CD4-positive, alpha-beta memory T cell (primary cell): Measurements from ENCODE around the gene ABCB8. TPM values are rescaled to one million over a fixed set of nuclear protein-coding genes. Genes with fewer than 3 reads are reported as not detected.

Source experiments
- CTCF ChIA-PET: fragments of 350-600 bp; sonication (Branson Sonifier 250); formaldehyde crosslinking; loops from one replicate; lab custom pipeline; 2021; ENCODE audit warnings: inconsistent platforms; ENCODE audit not compliant: partially characterized antibody; lab: Charles Lee
- POLR2A ChIA-PET: fragments of 350-600 bp; sonication (Branson Sonifier 250); formaldehyde crosslinking; loops from one replicate; lab custom pipeline; 2021; ENCODE audit not compliant: partially characterized antibody; lab: Charles Lee
- DNase-seq, 5 donors: peaks; one replicate each; pipeline versions ENCODE4 v3.0.0 to v3.0.0-alpha.2; 2020 to 2022; ENCODE audit warnings: mixed read lengths in 1 of 5
- H3K27ac ChIP-seq: one replicate; pipeline ENCODE4 v1.7.0; 2013; ENCODE audit warnings: low read depth, low read length
- H3K27me3 ChIP-seq: 2 replicates; pipeline ENCODE4 v1.7.0; 2013; ENCODE audit warnings: mild to moderate bottlenecking, low read length, moderate library complexity; ENCODE audit not compliant: insufficient read depth
- H3K36me3 ChIP-seq: 2 replicates; pipeline ENCODE4 v1.7.0; 2013; ENCODE audit warnings: mild to moderate bottlenecking, low read length, moderate library complexity; ENCODE audit not compliant: insufficient read depth
- H3K4me1 ChIP-seq: 2 replicates; pipeline ENCODE4 v1.7.0; 2013; ENCODE audit warnings: mild to moderate bottlenecking, low read length, moderate library complexity; ENCODE audit not compliant: insufficient read depth
- H3K4me3 ChIP-seq, 2 donors: one replicate each; pipeline ENCODE4 v1.7.0; 2013; ENCODE audit warnings: low read length in 2 of 2, mild to moderate bottlenecking in 1 of 2
- H3K9me3 ChIP-seq, 2 donors: one replicate each; pipeline ENCODE4 v1.7.0; 2013; ENCODE audit warnings: low read length in 2 of 2, control low read depth in 1 of 2; ENCODE audit not compliant: control insufficient read depth in 1 of 2
- H3K27ac Mint-ChIP-seq, 7 donors: one replicate each; pipeline ENCODE4 v1.8.0; 2020 to 2021; ENCODE audit warnings: mixed read lengths in 7 of 7, mild to moderate bottlenecking in 6 of 7, inconsistent platforms in 3 of 7, moderate library complexity in 3 of 7
- H3K27me3 Mint-ChIP-seq, 2 donors: one replicate each; pipeline ENCODE4 v1.8.0; 2020 to 2021; ENCODE audit warnings: mixed read lengths in 2 of 2
- H3K36me3 Mint-ChIP-seq, 2 donors: one replicate each; pipeline ENCODE4 v1.8.0; 2020 to 2021; ENCODE audit warnings: mixed read lengths in 2 of 2, inconsistent platforms in 1 of 2, mild to moderate bottlenecking in 1 of 2
- H3K4me1 Mint-ChIP-seq, 4 donors: one replicate each; pipeline ENCODE4 v1.8.0; 2020 to 2021; ENCODE audit warnings: mixed read lengths in 4 of 4, mild to moderate bottlenecking in 1 of 4
- H3K4me3 Mint-ChIP-seq, 8 donors: one replicate each; pipeline ENCODE4 v1.8.0; 2020 to 2021; ENCODE audit warnings: mixed read lengths in 8 of 8, mild to moderate bottlenecking in 7 of 8, moderate library complexity in 6 of 8, inconsistent platforms in 3 of 8
- H3K9me3 Mint-ChIP-seq, 8 donors: one replicate each; pipeline ENCODE4 v1.8.0; 2020 to 2021; ENCODE audit warnings: mixed read lengths in 8 of 8, mild to moderate bottlenecking in 5 of 8, inconsistent platforms in 3 of 8, moderate library complexity in 1 of 8
- intact Hi-C: fragments of 100-400 bp; cut with micrococcal nuclease; formaldehyde crosslinking; loops from one replicate; pipeline ENCODE4 v1.15.1; 2023
- polyA plus RNA-seq, 2 donors: library from polyadenylated mRNA; unstranded; fragments of 300-500 nt; fragmentation: Illumina TruSeq; gene quantifications; one replicate each; pipeline ENCODE4 v1.2.3, GENCODE V29; 2021
- total RNA-seq, 2 experiments: library from RNA; stranded (reverse); gene quantifications; one replicate each; pipeline ENCODE4 v1.2.3, GENCODE V29; 2021

The ABCB8 gene
- total and polyA plus RNA-seq, 4 experiments from 2014 or later: 17.8 to 75.8 (median 47.0) TPM

DNA sequence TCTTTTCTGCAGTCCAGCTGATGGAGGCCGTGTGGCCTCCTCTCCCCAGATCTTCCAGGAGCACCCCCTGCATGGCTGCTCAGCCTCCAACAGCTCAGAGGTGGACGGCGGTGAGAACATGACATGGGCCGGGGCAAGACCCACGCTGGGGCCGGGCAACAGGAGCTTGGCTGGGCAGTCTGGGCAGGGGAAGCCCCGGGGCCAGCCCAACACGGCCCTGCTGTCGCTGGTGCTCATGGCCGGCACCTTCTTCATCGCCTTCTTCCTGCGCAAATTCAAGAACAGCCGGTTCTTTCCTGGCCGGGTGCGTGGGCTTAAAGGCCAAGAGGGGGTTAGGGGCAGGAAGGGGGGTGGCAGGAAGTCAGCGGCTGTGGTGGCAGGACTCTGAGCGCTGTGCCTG lies 45.7 kb downstream of the ABCB8 start:
- Mint-ChIP-seq H3K27me3 (no peaks in the 10 kb centered on the region), H3K4me1 (peaks cover 1 to 10% (median 6%) of the 10 kb centered on the region in 4 donors), H3K4me3 (no peak overlapping the region), H3K27ac (peak overlapping the region in 1 of 7 donors; percentile 30), H3K9me3 (no peaks in the 10 kb centered on the region), H3K36me3 (peaks cover 5 to 34% of the 10 kb centered on the region in 2 donors)
- POLR2A ChIA-PET: no interaction called here
- Histone ChIP-seq H3K27ac (no peak overlapping the region), H3K4me1 (peaks cover 6% of the 10 kb centered on the region), H3K36me3 (peaks cover 15% of the 10 kb centered on the region), H3K9me3 (no peaks in the 10 kb centered on the region), H3K27me3 (no peaks in the 10 kb centered on the region), H3K4me3 (no peak overlapping the region)
- peak in 1 of 5 donors; percentile 2 for DNase-seq
- intact Hi-C loops: no loop called here
- CTCF ChIA-PET: interaction anchor here (1.0 to 1.1 kb wide), 2 partner anchors 46 to 196 kb away, joined by 3 read pairs; partner anchors contain the start of gene ABCB8

- Mint-ChIP-seq H3K9me3 (no peaks in the 10 kb centered on the region), H3K4me3 (no peak overlapping the region), H3K36me3 (peaks cover 0 to 26% of the 10 kb centered on the region in 2 donors), H3K27me3 (no peaks in the 10 kb centered on the region), H3K4me1 (peaks cover 8 to 21% (median 12%) of the 10 kb centered on the region in 4 donors), H3K27ac (peak overlapping the region in 1 of 7 donors; percentile 48)
- Histone ChIP-seq H3K9me3 (no peaks in the 10 kb centered on the region), H3K36me3 (peaks cover 19% of the 10 kb centered on the region), H3K27me3 (no peaks in the 10 kb centered on the region), H3K4me1 (peaks cover 17% of the 10 kb centered on the region), H3K4me3 (no peak overlapping the region), H3K27ac (no peak overlapping the region)
- peak in 1 of 5 donors; percentile 7 for DNase-seq
- intact Hi-C loops: no loop called here
- ChIA-PET POLR2A (interaction anchor here (1.0 to 2.9 kb wide), 3 partner anchors 10 to 64 kb away, joined by 3 to 14 read pairs (median 5); partner anchors contain the start of gene SLC4A2), CTCF (no interaction called here)
Observed at GRCh38 chr7:151074817-151075661, 46.8 kb downstream of the ABCB8 start.

GRCh38 chr7:151075662-151075971 lies 47.4 kb downstream of the ABCB8 start:
- POLR2A ChIA-PET: interaction anchor here (1.0 to 2.9 kb wide), 4 partner anchors 9 to 64 kb away, joined by 3 to 14 read pairs (median 4); partner anchors contain the start of gene SLC4A2
- peaks cover 0 to 25% of the 10 kb centered on the region in 2 donors for H3K36me3 Mint-ChIP-seq

DNA sequence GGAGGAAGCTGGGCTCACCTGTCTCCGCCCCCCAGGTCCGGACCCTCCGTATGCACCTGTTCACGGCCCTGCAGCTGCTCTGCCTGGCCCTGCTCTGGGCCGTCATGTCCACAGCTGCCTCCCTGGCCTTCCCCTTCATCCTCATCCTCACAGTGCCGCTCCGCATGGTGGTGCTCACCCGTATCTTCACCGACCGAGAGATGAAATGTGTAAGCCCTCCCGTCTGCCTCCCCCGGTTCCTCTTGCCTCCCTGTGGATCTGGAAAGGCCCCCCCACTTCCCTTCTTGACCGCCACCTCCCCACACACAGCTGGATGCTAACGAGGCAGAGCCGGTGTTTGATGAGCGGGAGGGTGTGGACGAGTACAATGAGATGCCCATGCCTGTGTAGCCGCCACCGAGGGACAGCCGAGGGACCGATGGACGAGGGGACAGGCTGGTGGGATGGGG lies 47.8 kb downstream of the ABCB8 start:
- Histone ChIP-seq H3K9me3 (no peaks in the 10 kb centered on the region), H3K27ac (no peak overlapping the region), H3K4me1 (peaks cover 21% of the 10 kb centered on the region), H3K27me3 (no peaks in the 10 kb centered on the region), H3K4me3 (no peak overlapping the region), H3K36me3 (peaks cover 19% of the 10 kb centered on the region)
- peaks cover 8 to 22% (median 13%) of the 10 kb centered on the region in 4 donors for H3K4me1 Mint-ChIP-seq
- H3K27ac Mint-ChIP-seq: peak overlapping the region in 2 of 7 donors; percentile 42 to 73
- intact Hi-C loops: no loop called here
- ChIA-PET POLR2A (interaction anchor here (1.0 to 2.9 kb wide), 7 partner anchors 9 to 65 kb away, joined by 3 to 14 read pairs (median 3); partner anchors contain the start of gene SLC4A2), CTCF (no interaction called here)
- peaks cover 0 to 24% of the 10 kb centered on the region in 2 donors for H3K36me3 Mint-ChIP-seq
- no peak overlapping the region for H3K4me3 Mint-ChIP-seq
- no peak for DNase-seq
- no peaks in the 10 kb centered on the region for H3K9me3 Mint-ChIP-seq
- no peaks in the 10 kb centered on the region for H3K27me3 Mint-ChIP-seq

More at GRCh38 chr7:151075662-151075971, 47.4 kb downstream of the ABCB8 start:
- Histone ChIP-seq H3K27ac (no peak overlapping the region), H3K4me1 (peaks cover 18% of the 10 kb centered on the region), H3K36me3 (peaks cover 19% of the 10 kb centered on the region), H3K4me3 (no peak overlapping the region), H3K27me3 (no peaks in the 10 kb centered on the region), H3K9me3 (no peaks in the 10 kb centered on the region)
- Mint-ChIP-seq H3K27ac (no peak overlapping the region), H3K4me1 (peaks cover 8 to 22% (median 13%) of the 10 kb centered on the region in 4 donors), H3K9me3 (no peaks in the 10 kb centered on the region), H3K27me3 (no peaks in the 10 kb centered on the region), H3K4me3 (no peak overlapping the region)
- CTCF ChIA-PET: no interaction called here
- intact Hi-C loops: no loop called here
- peak in 1 of 5 donors; percentile 12 for DNase-seq

DNA sequence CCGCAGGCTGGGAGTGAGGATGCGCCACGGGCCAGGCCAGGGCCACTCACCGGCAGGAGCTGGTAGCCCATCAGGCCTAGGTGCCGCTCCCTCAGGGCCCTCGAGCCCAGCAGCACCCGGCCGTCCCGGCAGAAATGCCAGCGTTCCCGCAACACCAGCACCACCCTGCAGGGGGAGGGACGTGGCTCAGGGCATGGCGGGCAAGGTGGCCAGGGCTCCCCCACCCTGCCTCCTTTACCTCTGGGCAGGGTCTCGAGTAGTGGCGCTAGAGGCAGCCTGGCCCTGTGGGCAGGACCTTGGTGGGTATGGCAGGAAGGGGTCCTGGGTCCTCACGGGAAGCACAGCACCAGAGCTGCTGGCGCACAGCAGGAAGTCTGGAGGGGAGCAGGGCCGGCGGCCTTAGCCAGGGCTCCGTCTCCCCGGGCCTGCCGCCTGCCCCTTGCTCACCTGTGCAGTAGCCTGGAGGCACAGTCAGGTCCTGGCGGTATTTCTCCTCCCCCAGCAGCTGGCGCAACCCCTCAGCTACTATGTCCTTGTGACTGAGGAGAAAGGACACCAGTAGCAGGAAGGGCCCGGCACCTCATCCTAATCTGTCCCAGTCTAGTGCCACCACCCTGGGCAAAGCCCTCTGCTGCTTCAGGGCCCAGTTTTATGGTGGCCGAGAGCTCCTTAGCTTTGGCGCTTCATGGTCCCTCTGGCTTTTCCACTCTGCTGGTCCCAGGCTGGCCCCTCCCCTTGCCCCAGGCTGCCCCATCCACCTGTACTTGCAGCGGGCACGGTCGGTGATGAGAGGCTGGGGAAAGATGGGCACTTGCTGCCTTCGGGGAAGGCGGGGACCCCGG lies 48.8 kb downstream of the ABCB8 start:
- H3K36me3 Mint-ChIP-seq: peaks cover 0 to 19% of the 10 kb centered on the region in 2 donors
- H3K27me3 ChIP-seq: no peaks in the 10 kb centered on the region
- intact Hi-C loops: no loop called here
- H3K4me3 Mint-ChIP-seq: no peak overlapping the region
- no peaks in the 10 kb centered on the region for H3K9me3 Mint-ChIP-seq
- DNase-seq: peak in 1 of 5 donors; percentile 44
- H3K4me3 ChIP-seq: no peak overlapping the region
- H3K27ac Mint-ChIP-seq: peak overlapping the region in 1 of 7 donors; percentile 41
- CTCF ChIA-PET: no interaction called here
- H3K4me1 Mint-ChIP-seq: peaks cover 10 to 29% (median 14%) of the 10 kb centered on the region in 4 donors
- peaks cover 31% of the 10 kb centered on the region for H3K4me1 ChIP-seq
- POLR2A ChIA-PET: interaction anchor here (0.5 to 2.9 kb wide), 9 partner anchors 8 to 261 kb away, joined by 3 to 14 read pairs (median 3); partner anchors contain the start of gene SLC4A2
- H3K27ac ChIP-seq: no peak overlapping the region
- peaks cover 13% of the 10 kb centered on the region for H3K36me3 ChIP-seq
- no peaks in the 10 kb centered on the region for H3K9me3 ChIP-seq
- no peaks in the 10 kb centered on the region for H3K27me3 Mint-ChIP-seq

DNA sequence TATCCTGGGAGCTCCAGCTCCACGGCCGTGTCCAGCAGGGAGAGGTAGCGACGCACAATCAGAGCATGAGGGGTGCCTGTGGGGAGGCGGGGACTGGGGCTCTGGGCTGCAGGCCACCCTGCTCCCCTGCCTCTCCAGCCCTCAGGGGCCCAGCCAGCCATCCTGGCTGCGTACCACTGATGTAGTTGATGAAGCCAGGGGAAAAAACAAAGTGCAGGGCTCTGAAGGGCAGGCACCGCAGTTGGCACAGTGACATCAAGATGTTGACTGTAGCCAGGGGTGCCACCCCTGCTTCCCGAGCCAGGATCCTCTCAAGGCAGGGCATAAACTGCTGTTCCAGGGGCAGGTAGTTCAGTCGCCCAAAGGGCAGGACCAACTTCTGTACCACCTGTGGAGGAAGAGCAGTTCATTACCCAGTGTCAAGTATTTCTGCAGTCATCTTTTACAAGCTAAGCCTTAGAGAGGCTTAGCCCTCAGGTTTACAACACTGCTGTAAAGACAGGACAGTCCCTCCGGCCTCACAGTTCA lies 49.5 kb downstream of the ABCB8 start:
- no peaks in the 10 kb centered on the region for H3K9me3 Mint-ChIP-seq
- ChIA-PET POLR2A (interaction anchor here (1.3 to 2.9 kb wide), 5 partner anchors 11 to 63 kb away, joined by 3 to 14 read pairs (median 4); partner anchors contain the start of gene SLC4A2), CTCF (no interaction called here)
- H3K27ac Mint-ChIP-seq: peak overlapping the region in 6 of 7 donors; percentile 48 to 87 (median 80)
- DNase-seq: peak in 1 of 5 donors; percentile 2
- Histone ChIP-seq H3K36me3 (peaks cover 12% of the 10 kb centered on the region), H3K27ac (no peak overlapping the region), H3K27me3 (no peaks in the 10 kb centered on the region), H3K4me3 (no peak overlapping the region), H3K4me1 (peaks cover 38% of the 10 kb centered on the region), H3K9me3 (no peaks in the 10 kb centered on the region)
- H3K27me3 Mint-ChIP-seq: no peaks in the 10 kb centered on the region
- H3K4me1 Mint-ChIP-seq: peaks cover 13 to 36% (median 17%) of the 10 kb centered on the region in 4 donors
- peak overlapping the region in 6 of 8 donors; percentile 53 to 81 (median 63) for H3K4me3 Mint-ChIP-seq
- peaks cover 0 to 19% of the 10 kb centered on the region in 2 donors for H3K36me3 Mint-ChIP-seq
- intact Hi-C loops: no loop called here
